NT2/D1 (cell line): ENCODE results near the gene CLDN20.

Experiments used
- DNase-seq: peaks from one replicate; pipeline ENCODE4 v3.0.0-alpha.2; 2011; ENCODE audit warnings: low read depth, low spot score
- H3K27me3 ChIP-seq: 2 replicates; pipeline ENCODE4 v1.6.0; 2011; ENCODE audit warnings: mild to moderate bottlenecking; ENCODE audit not compliant: insufficient read length, insufficient read depth
- H3K36me3 ChIP-seq: 2 replicates; pipeline ENCODE4 v1.6.1; 2011; ENCODE audit warnings: mild to moderate bottlenecking, low read length, mixed read lengths; ENCODE audit not compliant: insufficient read depth, insufficient read length
- H3K4me1 ChIP-seq: 2 replicates; pipeline ENCODE4 v1.5.1; 2011; ENCODE audit not compliant: insufficient read depth, insufficient read length
- H3K4me3 ChIP-seq: 2 replicates; pipeline ENCODE4 v1.5.1; 2011; ENCODE audit warnings: low read depth; ENCODE audit not compliant: insufficient read length
- H3K9ac ChIP-seq: 2 replicates; pipeline ENCODE4 v1.6.0; 2011; ENCODE audit warnings: low read depth; ENCODE audit not compliant: insufficient read length
- H3K9me3 ChIP-seq: 2 replicates; pipeline ENCODE4 v1.5.1; 2011; ENCODE audit warnings: mild to moderate bottlenecking, low read length; ENCODE audit not compliant: insufficient read depth
- SUZ12 ChIP-seq: IDR thresholded peaks from 2 replicates; pipeline ENCODE4 v1.6.1; 2011; ENCODE audit not compliant: insufficient read length, insufficient read depth; ENCODE audit errors: extremely low read depth
- YY1 ChIP-seq: IDR thresholded peaks from 2 replicates; pipeline ENCODE4 v1.6.1; 2011; ENCODE audit not compliant: insufficient read length, insufficient read depth
- ZNF274 ChIP-seq: IDR thresholded peaks from 2 replicates; pipeline ENCODE4 v1.6.1; 2011; ENCODE audit warnings: mild to moderate bottlenecking, low read depth, low read length

The CLDN20 gene

GRCh38 chr6:155272353-155273232 is 8.8 kb downstream of the CLDN20 start:
- Histone ChIP-seq H3K4me1 (no peaks in the 10 kb centered on the region), H3K36me3 (peaks cover 14% of the 10 kb centered on the region), H3K9ac (no peak overlapping the region), H3K9me3 (no peaks in the 10 kb centered on the region), H3K27me3 (no peaks in the 10 kb centered on the region), H3K4me3 (no peak overlapping the region)
- DNase-seq: no peak
- TF ChIP-seq YY1 (no peak), ZNF274 (no peak), SUZ12 (no peak)

DNA sequence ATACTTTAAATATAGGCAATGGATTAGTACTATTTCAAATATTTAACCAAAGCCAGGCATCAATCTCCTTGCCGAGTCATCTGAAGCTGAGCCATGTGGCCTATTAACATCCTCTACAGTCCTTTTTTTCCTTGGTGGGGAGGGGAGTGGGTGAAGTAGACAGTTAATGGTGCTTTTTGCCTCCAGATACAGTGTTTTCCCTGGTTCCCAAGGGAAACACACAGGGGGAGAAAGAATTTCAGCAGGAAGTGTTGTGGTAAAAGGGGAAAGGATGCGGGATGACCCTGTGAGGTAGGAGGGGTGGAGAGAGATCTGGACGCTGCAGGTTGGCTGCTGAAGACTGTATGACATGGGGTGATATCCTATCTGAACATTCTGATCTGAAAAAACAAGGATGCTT is 9.6 kb downstream of the CLDN20 start:
- DNase-seq: peak; percentile 33

DNA sequence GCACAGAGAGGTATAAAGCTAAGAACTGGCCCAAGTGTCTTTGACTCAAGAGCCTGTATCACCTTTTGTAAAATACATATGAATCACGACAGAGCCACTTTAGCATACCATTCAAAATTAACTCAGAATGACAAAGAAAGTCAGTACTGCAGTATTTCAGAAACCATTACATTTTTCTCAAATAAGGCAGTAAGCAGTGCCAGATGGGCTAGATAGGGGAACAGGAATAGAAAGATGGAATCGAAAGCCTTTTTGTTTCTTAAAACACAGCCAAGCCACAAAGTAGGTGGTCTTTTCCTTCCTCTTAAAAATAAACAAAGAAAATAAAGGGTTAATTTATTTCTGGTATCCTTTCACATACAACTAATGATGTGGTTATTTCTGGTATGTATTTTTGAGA is 10.3 kb downstream of the CLDN20 start:
- H3K27me3 ChIP-seq: no peaks in the 10 kb centered on the region
- H3K4me3 ChIP-seq: no peak overlapping the region
- H3K9ac ChIP-seq: no peak overlapping the region
- H3K4me1 ChIP-seq: no peaks in the 10 kb centered on the region
- no peaks in the 10 kb centered on the region for H3K9me3 ChIP-seq
- DNase-seq: no peak
- no peak for TF ChIP-seq ZNF274
- TF ChIP-seq SUZ12: no peak
- no peak for TF ChIP-seq YY1
- peaks cover 20% of the 10 kb centered on the region for H3K36me3 ChIP-seq

More for the DNA sequence above, 9.6 kb downstream of the CLDN20 start:
- Histone ChIP-seq H3K9ac (no peak overlapping the region), H3K27me3 (no peaks in the 10 kb centered on the region), H3K9me3 (no peaks in the 10 kb centered on the region), H3K4me3 (no peak overlapping the region), H3K4me1 (no peaks in the 10 kb centered on the region), H3K36me3 (peaks cover 17% of the 10 kb centered on the region)
- TF ChIP-seq ZNF274 (no peak), SUZ12 (no peak), YY1 (no peak)

DNA sequence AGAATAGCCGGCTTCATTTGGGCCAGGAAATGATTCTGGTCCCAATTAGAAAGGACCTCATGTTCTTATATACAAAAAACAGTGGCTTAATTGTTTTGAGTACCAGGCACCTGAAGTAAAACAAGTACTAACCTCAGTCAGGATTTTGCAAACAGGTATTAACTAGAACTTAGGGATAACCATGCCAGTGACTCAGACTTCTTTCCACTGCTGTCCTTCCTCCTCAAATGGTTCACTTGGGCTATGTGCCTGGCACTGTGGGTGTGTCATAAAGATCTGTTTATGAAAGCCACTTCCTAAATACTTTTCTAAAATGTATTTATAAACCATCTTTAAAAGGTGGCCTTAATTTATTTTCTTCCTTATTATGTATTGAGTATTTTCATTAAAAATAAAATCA is 10.7 kb downstream of the CLDN20 start:
- Histone ChIP-seq H3K4me3 (no peak overlapping the region), H3K4me1 (no peaks in the 10 kb centered on the region), H3K27me3 (no peaks in the 10 kb centered on the region), H3K36me3 (peaks cover 24% of the 10 kb centered on the region), H3K9me3 (no peaks in the 10 kb centered on the region), H3K9ac (no peak overlapping the region)
- no peak for TF ChIP-seq ZNF274
- TF ChIP-seq YY1: no peak
- TF ChIP-seq SUZ12: no peak
- DNase-seq: no peak

DNA sequence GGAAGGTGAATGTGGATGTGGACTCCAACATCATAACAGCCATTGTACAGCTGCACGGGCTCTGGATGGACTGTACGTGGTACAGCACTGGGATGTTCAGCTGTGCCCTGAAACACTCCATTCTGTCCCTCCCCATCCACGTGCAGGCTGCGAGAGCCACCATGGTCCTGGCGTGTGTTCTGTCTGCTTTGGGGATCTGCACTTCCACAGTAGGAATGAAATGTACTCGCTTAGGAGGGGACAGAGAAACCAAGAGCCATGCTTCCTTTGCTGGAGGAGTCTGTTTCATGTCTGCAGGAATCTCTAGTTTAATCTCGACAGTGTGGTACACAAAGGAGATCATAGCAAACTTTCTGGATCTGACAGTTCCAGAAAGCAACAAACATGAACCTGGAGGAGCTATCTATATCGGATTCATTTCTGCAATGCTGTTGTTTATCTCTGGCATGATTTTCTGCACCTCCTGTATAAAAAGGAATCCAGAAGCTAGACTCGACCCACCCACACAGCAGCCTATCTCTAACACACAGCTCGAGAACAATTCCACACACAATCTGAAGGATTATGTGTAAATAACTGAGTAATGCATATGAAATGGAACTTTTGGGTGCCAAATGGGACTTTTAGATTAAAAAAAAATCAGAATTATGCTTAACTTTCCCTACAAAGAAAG is 12.1 kb downstream of the CLDN20 start:
- TF ChIP-seq SUZ12 (no peak), YY1 (no peak), ZNF274 (no peak)
- H3K36me3 ChIP-seq: peaks cover 25% of the 10 kb centered on the region

DNA sequence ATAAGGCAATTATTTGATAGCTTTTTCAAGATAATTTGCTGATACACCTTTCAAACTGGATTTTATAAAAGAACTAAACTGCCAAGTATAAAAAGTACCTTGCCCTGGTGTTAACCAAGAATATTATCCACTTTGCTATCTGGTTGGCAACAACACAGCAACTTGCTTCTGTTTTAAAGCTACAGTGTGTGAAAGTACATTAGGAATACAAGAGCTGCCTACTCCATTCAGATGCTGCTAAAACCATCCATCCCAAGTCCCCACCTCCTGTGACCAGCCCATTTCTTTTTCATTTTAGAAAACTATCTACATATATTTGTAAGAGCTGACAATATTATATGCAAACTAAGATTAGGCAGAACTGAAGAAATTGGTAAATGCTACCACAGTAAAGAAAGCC is 12.8 kb downstream of the CLDN20 start:
- Histone ChIP-seq H3K27me3 (no peaks in the 10 kb centered on the region), H3K9me3 (no peaks in the 10 kb centered on the region), H3K4me1 (no peaks in the 10 kb centered on the region), H3K36me3 (peaks cover 28% of the 10 kb centered on the region), H3K4me3 (no peak overlapping the region), H3K9ac (no peak overlapping the region)
- no peak for TF ChIP-seq YY1
- no peak for TF ChIP-seq ZNF274
- no peak for DNase-seq

More for the DNA sequence above, 12.1 kb downstream of the CLDN20 start:
- Histone ChIP-seq H3K4me1 (no peaks in the 10 kb centered on the region), H3K9me3 (no peaks in the 10 kb centered on the region), H3K27me3 (no peaks in the 10 kb centered on the region), H3K4me3 (no peak overlapping the region), H3K9ac (no peak overlapping the region)
- DNase-seq: no peak

- Histone ChIP-seq H3K36me3 (peaks cover 38% of the 10 kb centered on the region), H3K4me1 (no peaks in the 10 kb centered on the region), H3K27me3 (no peaks in the 10 kb centered on the region), H3K9me3 (no peaks in the 10 kb centered on the region), H3K4me3 (no peak overlapping the region), H3K9ac (no peak overlapping the region)
- DNase-seq: no peak
- TF ChIP-seq YY1 (no peak), SUZ12 (no peak), ZNF274 (no peak)
Measured at GRCh38 chr6:155278319-155279049, 14.7 kb downstream of the CLDN20 start.
